OCI-LY1 (cell line): ENCODE data around the gene RABGAP1L.

Experiments used
- CTCF ChIP-seq: fragments of 200-600 bp; sonication (generic), shearing (Covaris generic); IDR thresholded peaks from 2 replicates; pipeline ENCODE4 v1.5.1; 2017; ENCODE audit warnings: mild to moderate bottlenecking, antibody characterized with exemption, low read length, moderate library complexity, mixed read lengths
- EZH2 ChIP-seq: fragments of 200-600 bp; sonication (generic), shearing (Covaris generic); IDR thresholded peaks from 2 replicates; pipeline ENCODE4 v1.8.0; 2017; ENCODE audit warnings: borderline replicate concordance, mixed run types, mild to moderate bottlenecking, antibody characterized with exemption, low read length, moderate library complexity, mixed read lengths

DNA sequence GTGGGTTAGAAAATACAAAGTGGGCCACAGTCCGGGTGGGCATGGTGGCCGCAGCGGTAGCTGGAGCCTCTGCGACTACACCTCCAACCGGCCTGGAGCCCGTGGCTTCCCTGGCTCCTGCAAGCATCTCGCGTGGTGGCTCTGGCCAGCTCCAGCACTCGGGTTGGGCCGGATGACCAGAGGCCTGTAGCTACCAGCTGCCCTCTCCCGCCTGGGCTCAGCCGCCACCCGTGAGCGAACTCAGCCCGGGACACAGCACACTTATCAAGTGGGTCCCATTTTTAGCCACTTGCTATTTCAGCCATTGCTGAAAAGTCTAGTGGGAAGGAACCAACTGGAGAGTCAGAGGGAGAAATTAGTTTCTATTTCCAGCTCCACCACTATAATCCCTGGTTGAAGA lies 732.7 kb downstream of the RABGAP1L start:
- TF ChIP-seq CTCF (no peak), EZH2 (no peak)
